Measurements from ENCODE around the gene MCRIP2.

MCRIP2 gene

GRCh38 chr16:610513-611381 lies 30.9 kb upstream of the MCRIP2 start:
- Histone ChIP-seq H3K36me3 (ENCODE audit: control insufficient read depth, insufficient read depth, low read length) (no peaks in the 10 kb centered on the region; the same call in 1 of the 2 replicates), H3K4me3 (replicated peaks; ENCODE audit: low read depth, low read length) (no peak overlapping the region), H3K27me3 (replicated peaks; ENCODE audit: control insufficient read depth, insufficient read depth, low read length) (no peaks in the 10 kb centered on the region)
- DNase-seq (ENCODE audit: extremely low read depth, insufficient read length), result no peak
- peak; percentile 47 for TF ChIP-seq CTCF (IDR thresholded peaks at IDR 0.05; ENCODE audit: insufficient read depth, low read length, poor library complexity, severe bottlenecking)

GRCh38 chr16:615122-615521 lies 26.5 kb upstream of the MCRIP2 start:
- TF ChIP-seq CTCF (IDR thresholded peaks at IDR 0.05; ENCODE audit: insufficient read depth, low read length, poor library complexity, severe bottlenecking), result no peak
- Histone ChIP-seq H3K4me3 (replicated peaks; ENCODE audit: low read depth, low read length) (no peak overlapping the region), H3K27me3 (replicated peaks; ENCODE audit: control insufficient read depth, insufficient read depth, low read length) (no peaks in the 10 kb centered on the region), H3K36me3 (ENCODE audit: control insufficient read depth, insufficient read depth, low read length) (no peaks in the 10 kb centered on the region)
- no peak for DNase-seq (ENCODE audit: extremely low read depth, insufficient read length)

GRCh38 chr16:616733-617586 lies 24.7 kb upstream of the MCRIP2 start:
- H3K4me3 ChIP-seq (replicated peaks; ENCODE audit: low read depth, low read length), result no peak overlapping the region
- no peaks in the 10 kb centered on the region for H3K27me3 ChIP-seq (replicated peaks; ENCODE audit: control insufficient read depth, insufficient read depth, low read length)
- no peak for TF ChIP-seq CTCF (IDR thresholded peaks at IDR 0.05; ENCODE audit: insufficient read depth, low read length, poor library complexity, severe bottlenecking)
- no peaks in the 10 kb centered on the region for H3K36me3 ChIP-seq (ENCODE audit: control insufficient read depth, insufficient read depth, low read length)
- no peak for DNase-seq (ENCODE audit: extremely low read depth, insufficient read length)

- Histone ChIP-seq H3K4me3 (replicated peaks; ENCODE audit: low read depth, low read length) (no peak overlapping the region), H3K27me3 (replicated peaks; ENCODE audit: control insufficient read depth, insufficient read depth, low read length) (no peaks in the 10 kb centered on the region), H3K36me3 (ENCODE audit: control insufficient read depth, insufficient read depth, low read length) (no peaks in the 10 kb centered on the region)
- DNase-seq (ENCODE audit: extremely low read depth, insufficient read length), result no peak
- no peak for TF ChIP-seq CTCF (IDR thresholded peaks at IDR 0.05; ENCODE audit: insufficient read depth, low read length, poor library complexity, severe bottlenecking)
Measured at GRCh38 chr16:617855-618254, 23.8 kb upstream of the MCRIP2 start.

GRCh38 chr16:619476-620100 lies 22.0 kb upstream of the MCRIP2 start:
- H3K36me3 ChIP-seq (ENCODE audit: control insufficient read depth, insufficient read depth, low read length), result no peaks in the 10 kb centered on the region
- no peak for DNase-seq (ENCODE audit: extremely low read depth, insufficient read length)
- no peak overlapping the region for H3K4me3 ChIP-seq (replicated peaks; ENCODE audit: low read depth, low read length)
- no peaks in the 10 kb centered on the region for H3K27me3 ChIP-seq (replicated peaks; ENCODE audit: control insufficient read depth, insufficient read depth, low read length)
- no peak for TF ChIP-seq CTCF (IDR thresholded peaks at IDR 0.05; ENCODE audit: insufficient read depth, low read length, poor library complexity, severe bottlenecking)

All from GM06990 (cell line).